Breast epithelium (tissue), 4 donors: Measurements from ENCODE around the gene NFASC. TPM values are rescaled to one million over a fixed set of nuclear protein-coding genes. Genes with fewer than 3 reads are reported as not detected.

Experiments used
- DNase-seq, 2 donors: peaks; one replicate each; pipeline ENCODE4 v3.0.0-alpha.2; 2019; ENCODE audit warnings: low spot score in 2 of 2
- H3K27ac ChIP-seq, 2 donors: fragments of 200-600 bp; sonication (generic) in 1 of 2; one replicate each; pipeline ENCODE4 v1.5.1; 2016 to 2019; ENCODE audit warnings: mild to moderate bottlenecking in 1 of 2
- H3K27me3 ChIP-seq, 2 donors: fragments of 200-600 bp; sonication (generic) in 1 of 2; one replicate each; pipeline versions ENCODE4 v1.5.1 to v1.6.0; 2017 to 2019; ENCODE audit warnings: control low read depth in 1 of 2, mild to moderate bottlenecking in 1 of 2
- H3K36me3 ChIP-seq: fragments of 200-600 bp; one replicate; pipeline ENCODE4 v1.5.1; 2019
- H3K4me1 ChIP-seq, 2 donors: fragments of 200-600 bp; sonication (generic); one replicate each; pipeline ENCODE4 v1.5.1; 2016 to 2019; ENCODE audit warnings: control low read depth in 1 of 2
- H3K4me3 ChIP-seq, 3 donors: fragments of 200-600 bp; sonication (generic); 1 replicate in 2 of 3; 2 replicates in 1 of 3; pipeline ENCODE4 v1.5.1; 2016 to 2019; ENCODE audit warnings: mild to moderate bottlenecking in 3 of 3, moderate library complexity in 2 of 3
- H3K9me3 ChIP-seq, 2 donors: fragments of 200-600 bp; sonication (generic) in 1 of 2; one replicate each; pipeline ENCODE4 v1.5.1; 2016 to 2019; ENCODE audit warnings: control low read depth in 1 of 2
- POLR2A ChIP-seq: fragments of 450-650 bp; IDR thresholded peaks from one replicate; pipeline ENCODE4 v1.6.1; 2016; ENCODE audit warnings: antibody characterized with exemption, mild to moderate bottlenecking, moderate library complexity
- POLR2AphosphoS5 ChIP-seq, 3 donors: sonication (generic); formaldehyde crosslinking; IDR thresholded peaks; one replicate each; pipeline ENCODE4 v1.6.1; 2017; ENCODE audit warnings: antibody characterized with exemption in 3 of 3
- intact Hi-C: fragments of 100-400 bp; cut with DNase I; formaldehyde crosslinking; loops from one replicate; pipeline ENCODE4 v1.15.1; 2023; ENCODE audit warnings: low total_unique reads
- total RNA-seq, 3 donors: library from RNA; depleted of rRNA; stranded (reverse); fragments of >200 nt; gene quantifications; one replicate each; pipeline ENCODE4 v1.1.0, GENCODE V29; 2016
- TF ChIP-seq, protein P1 (sequence below), 3 donors: fragments of 450-650 bp; IDR thresholded peaks; one replicate each; pipeline ENCODE4 v1.5.1; 2016 to 2017; ENCODE audit warnings: antibody characterized with exemption in 3 of 3, mild to moderate bottlenecking in 3 of 3, moderate library complexity in 3 of 3

Gene NFASC
- total RNA-seq, 3 donors from 2014 or later = 1.6 to 19.5 (median 14.1) TPM

DNA sequence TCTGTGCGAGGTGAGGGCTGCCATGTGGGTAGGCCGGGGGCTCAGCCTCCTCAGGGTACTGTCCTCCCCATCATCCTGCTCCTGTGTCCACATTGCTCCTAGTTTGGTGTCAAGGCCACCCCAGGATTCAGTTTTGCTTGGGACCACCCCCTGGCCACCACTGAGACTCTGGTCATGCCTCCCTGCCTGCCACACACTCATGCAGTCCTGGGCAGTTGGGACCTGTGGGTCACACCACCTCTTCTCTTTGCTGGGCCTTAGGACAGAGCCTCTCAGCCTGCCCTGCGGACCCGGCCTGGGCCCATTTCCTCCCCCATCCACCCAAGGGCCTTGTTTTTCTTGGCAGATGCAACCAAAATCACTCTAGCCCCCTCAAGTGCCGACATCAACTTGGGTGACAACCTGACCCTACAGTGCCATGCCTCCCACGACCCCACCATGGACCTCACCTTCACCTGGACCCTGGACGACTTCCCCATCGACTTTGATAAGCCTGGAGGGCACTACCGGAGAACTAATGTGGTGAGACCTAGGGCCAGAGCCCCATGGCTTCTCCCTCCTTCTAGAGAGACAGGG lies 194.2 kb downstream of the NFASC start:
- no peak overlapping the region for H3K27ac ChIP-seq
- H3K27me3 ChIP-seq = no peaks in the 10 kb centered on the region
- TF ChIP-seq, protein P1, sequence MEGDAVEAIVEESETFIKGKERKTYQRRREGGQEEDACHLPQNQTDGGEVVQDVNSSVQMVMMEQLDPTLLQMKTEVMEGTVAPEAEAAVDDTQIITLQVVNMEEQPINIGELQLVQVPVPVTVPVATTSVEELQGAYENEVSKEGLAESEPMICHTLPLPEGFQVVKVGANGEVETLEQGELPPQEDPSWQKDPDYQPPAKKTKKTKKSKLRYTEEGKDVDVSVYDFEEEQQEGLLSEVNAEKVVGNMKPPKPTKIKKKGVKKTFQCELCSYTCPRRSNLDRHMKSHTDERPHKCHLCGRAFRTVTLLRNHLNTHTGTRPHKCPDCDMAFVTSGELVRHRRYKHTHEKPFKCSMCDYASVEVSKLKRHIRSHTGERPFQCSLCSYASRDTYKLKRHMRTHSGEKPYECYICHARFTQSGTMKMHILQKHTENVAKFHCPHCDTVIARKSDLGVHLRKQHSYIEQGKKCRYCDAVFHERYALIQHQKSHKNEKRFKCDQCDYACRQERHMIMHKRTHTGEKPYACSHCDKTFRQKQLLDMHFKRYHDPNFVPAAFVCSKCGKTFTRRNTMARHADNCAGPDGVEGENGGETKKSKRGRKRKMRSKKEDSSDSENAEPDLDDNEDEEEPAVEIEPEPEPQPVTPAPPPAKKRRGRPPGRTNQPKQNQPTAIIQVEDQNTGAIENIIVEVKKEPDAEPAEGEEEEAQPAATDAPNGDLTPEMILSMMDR (IDR thresholded peaks at IDR 0.05) = no peak
- TF ChIP-seq POLR2A (no peak), POLR2AphosphoS5 (IDR thresholded peaks at IDR 0.05) (no peak)
- H3K4me1 ChIP-seq = no peaks in the 10 kb centered on the region
- DNase-seq = peak in 1 of 2 donors; percentile 39
- H3K9me3 ChIP-seq = no peaks in the 10 kb centered on the region
- H3K4me3 ChIP-seq = no peak overlapping the region
- intact Hi-C loops = loop anchor here (5.0 kb wide), 2 partner anchors 78 to 1358 kb away; no protein-coding TSS in a partner anchor
- no peaks in the 10 kb centered on the region for H3K36me3 ChIP-seq

DNA sequence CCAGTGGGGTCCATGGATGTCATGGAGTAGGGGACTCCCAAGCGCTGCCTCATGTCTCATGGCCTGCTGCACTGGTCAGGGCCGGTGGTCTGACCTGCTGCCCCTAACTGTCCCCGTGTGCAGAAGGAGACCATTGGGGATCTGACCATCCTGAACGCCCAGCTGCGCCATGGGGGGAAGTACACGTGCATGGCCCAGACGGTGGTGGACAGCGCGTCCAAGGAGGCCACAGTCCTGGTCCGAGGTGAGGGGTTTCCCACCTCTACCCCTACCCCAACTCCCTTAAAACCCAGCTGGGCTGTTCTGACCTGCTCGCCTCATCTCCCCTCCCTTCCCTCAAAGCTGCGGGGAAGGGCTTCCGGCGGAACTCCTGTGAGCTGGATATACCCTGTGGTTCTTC lies 195.0 kb downstream of the NFASC start:
- Histone ChIP-seq H3K27me3 (no peaks in the 10 kb centered on the region), H3K4me3 (no peak overlapping the region), H3K4me1 (no peaks in the 10 kb centered on the region), H3K36me3 (no peaks in the 10 kb centered on the region), H3K9me3 (no peaks in the 10 kb centered on the region), H3K27ac (no peak overlapping the region)
- DNase-seq = no peak
- intact Hi-C loops = loop anchor here (5.0 kb wide), 1 partner anchor 1358 kb away; no protein-coding TSS in a partner anchor
- TF ChIP-seq POLR2AphosphoS5 (IDR thresholded peaks at IDR 0.05) (no peak), POLR2A (no peak)
- TF ChIP-seq, protein P1 (IDR thresholded peaks at IDR 0.05) = no peak

DNA sequence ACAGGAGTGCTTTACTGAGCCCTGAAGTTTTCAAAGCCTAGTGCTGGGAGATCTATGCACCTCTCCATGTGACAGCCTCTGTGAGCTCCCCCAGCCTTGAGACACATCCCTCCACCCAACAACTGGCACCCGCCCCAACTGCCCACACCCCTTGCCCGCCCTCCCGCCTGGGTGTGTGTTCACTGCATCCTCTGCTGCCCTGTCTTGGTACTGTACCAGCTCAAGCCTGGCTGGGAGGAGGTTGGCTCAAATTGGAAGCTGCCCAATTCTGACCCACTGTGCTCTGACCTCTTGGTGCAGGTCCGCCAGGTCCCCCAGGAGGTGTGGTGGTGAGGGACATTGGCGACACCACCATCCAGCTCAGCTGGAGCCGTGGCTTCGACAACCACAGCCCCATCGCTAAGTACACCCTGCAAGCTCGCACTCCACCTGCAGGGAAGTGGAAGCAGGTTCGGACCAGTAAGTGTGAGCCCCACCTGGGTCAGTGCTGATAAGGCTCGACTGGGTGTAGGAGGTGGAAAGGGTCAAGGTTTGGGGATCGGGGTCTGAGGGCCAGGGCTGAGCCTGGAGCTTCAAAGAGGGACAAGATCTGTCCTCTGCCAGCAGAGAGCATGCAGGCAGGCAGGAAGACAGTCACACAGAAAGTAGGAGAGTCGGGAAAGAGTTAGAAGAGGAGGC lies 195.6 kb downstream of the NFASC start:
- no peaks in the 10 kb centered on the region for H3K27me3 ChIP-seq
- intact Hi-C loops = loop anchor here (5.0 kb wide), 1 partner anchor 1359 kb away; no protein-coding TSS in a partner anchor
- no peak overlapping the region for H3K27ac ChIP-seq
- TF ChIP-seq POLR2A (no peak), POLR2AphosphoS5 (IDR thresholded peaks at IDR 0.05) (no peak)
- TF ChIP-seq, protein P1 (IDR thresholded peaks at IDR 0.05) = no peak
- H3K36me3 ChIP-seq = no peaks in the 10 kb centered on the region
- no peaks in the 10 kb centered on the region for H3K9me3 ChIP-seq
- H3K4me3 ChIP-seq = no peak overlapping the region
- no peak for DNase-seq
- H3K4me1 ChIP-seq = no peaks in the 10 kb centered on the region

DNA sequence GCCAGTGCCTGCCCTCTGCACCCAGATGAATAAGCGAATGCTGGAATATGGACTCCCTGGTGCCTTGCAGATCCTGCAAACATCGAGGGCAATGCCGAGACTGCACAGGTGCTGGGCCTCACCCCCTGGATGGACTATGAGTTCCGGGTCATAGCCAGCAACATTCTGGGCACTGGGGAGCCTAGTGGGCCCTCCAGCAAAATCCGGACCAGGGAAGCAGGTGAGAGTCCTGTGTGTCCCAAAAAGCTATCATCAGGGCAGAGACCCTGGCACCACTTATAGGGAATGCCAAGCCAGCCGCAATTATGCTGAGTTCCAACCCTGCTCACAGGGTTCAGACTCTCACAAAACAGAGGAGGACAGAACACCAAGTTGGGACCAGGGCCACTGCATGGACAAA lies 196.4 kb downstream of the NFASC start:
- intact Hi-C loops = loop anchor here (5.0 kb wide), 1 partner anchor 1360 kb away; no protein-coding TSS in a partner anchor
- DNase-seq = no peak
- TF ChIP-seq, protein P1 (IDR thresholded peaks at IDR 0.05) = no peak
- TF ChIP-seq POLR2A (no peak), POLR2AphosphoS5 (IDR thresholded peaks at IDR 0.05) (no peak)

DNA sequence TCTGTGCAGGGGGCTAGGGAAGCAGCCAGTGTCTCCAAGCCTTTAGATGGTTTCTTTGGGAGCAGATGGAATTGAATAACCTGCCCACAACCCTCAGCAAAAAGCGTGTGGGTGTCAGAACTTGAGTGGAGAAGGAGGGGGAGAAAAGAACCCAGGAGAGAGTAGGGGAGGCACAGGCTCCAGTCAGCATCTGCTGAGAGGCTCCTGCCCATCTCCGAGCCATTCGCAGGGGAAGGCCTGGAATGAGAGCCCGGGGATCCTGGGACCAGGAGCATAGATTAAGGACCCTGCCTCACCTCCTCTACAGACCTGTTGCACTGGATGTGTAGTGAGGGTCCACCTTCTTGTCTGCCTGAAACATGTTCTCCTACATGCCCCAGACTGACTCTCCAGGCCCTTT lies 197.3 kb downstream of the NFASC start:
- H3K27ac ChIP-seq = no peak overlapping the region
- intact Hi-C loops = loop anchor here (5.0 kb wide), 1 partner anchor 1361 kb away; no protein-coding TSS in a partner anchor
- no peaks in the 10 kb centered on the region for H3K36me3 ChIP-seq
- no peak for TF ChIP-seq POLR2AphosphoS5 (IDR thresholded peaks at IDR 0.05)
- TF ChIP-seq, protein P1 (IDR thresholded peaks at IDR 0.05) = no peak
- DNase-seq = no peak
- H3K4me3 ChIP-seq = no peak overlapping the region
- H3K9me3 ChIP-seq = no peaks in the 10 kb centered on the region
- no peaks in the 10 kb centered on the region for H3K4me1 ChIP-seq
- H3K27me3 ChIP-seq = no peaks in the 10 kb centered on the region

More for the DNA sequence above, 196.4 kb downstream of the NFASC start:
- Histone ChIP-seq H3K27ac (no peak overlapping the region), H3K27me3 (no peaks in the 10 kb centered on the region), H3K4me1 (no peaks in the 10 kb centered on the region), H3K4me3 (no peak overlapping the region), H3K36me3 (no peaks in the 10 kb centered on the region), H3K9me3 (no peaks in the 10 kb centered on the region)
